ENCODE results near the gene SPARCL1.
"Not testable (repeated sequence)": the region's sequence is repeated elsewhere in the genome, so short reads cannot be mapped to it uniquely, and the experiment has no call there.

GRCh38 chr4:87574376-87574775 lies 45.2 kb upstream of the SPARCL1 start:
- not testable (repeated sequence) for TF ChIP-seq CTCF (IDR thresholded peaks at IDR 0.05); ZFX (IDR thresholded peaks at IDR 0.05; ENCODE audit: borderline replicate concordance)

Data from 22Rv1 (cell line).